ENCODE measurements around the gene OR10X1. TPM values are rescaled to one million over a fixed set of nuclear protein-coding genes. Genes with fewer than 3 reads are reported as not detected.

OR10X1 gene
- polyA plus RNA-seq, 1 experiment: not detected

DNA sequence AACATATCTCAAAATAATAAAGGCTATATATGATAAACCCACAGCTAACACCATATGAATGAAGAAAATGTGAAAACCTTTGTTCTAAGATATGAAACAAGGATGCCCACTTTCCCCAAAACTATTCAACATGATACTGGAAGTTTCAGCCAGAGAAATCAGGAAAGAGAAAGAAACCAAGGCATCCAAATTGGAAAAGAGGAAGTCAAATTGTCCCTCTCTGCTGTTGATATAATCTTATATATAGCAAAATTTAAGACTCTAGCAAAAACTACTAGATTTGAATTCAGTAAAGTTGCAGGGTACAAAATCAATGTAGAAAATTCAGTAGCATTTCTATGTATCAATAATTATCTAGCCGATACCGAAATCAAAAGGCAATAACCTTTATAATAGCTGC lies 21.0 kb upstream of the OR10X1 start:
- POLR2A ChIA-PET: no interaction called here

DNA sequence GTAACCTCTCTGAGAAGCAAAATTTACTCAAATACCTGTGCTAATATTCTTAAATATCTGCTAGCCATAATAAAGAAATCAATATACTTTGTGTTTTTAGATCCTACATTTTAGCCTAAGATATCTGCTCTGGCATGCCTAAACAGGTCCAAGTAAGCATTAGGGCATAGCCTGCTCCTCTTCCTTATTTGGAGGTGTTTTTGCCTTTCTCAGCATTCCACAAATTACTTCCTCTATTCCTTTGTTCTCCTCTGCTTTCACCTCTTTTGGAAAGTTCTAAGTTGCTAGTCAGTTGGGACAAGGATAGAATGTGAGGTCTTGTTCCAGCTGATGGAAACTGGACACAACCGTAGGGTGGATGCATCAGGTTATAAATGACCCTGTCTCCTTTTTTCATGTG lies 7.2 kb upstream of the OR10X1 start:
- ChIA-PET CTCF (interaction anchor here (0.6 kb wide), 1 partner anchor 486 kb away, joined by 3 read pairs; no protein-coding TSS in a partner anchor), POLR2A (no interaction called here)
- Histone ChIP-seq H3K4me3 (ENCODE audit: low read depth, low read length) (no peak overlapping the region), H3K9me3 (ENCODE audit: control insufficient read depth, insufficient read depth, low read length) (no peaks in the 10 kb centered on the region), H3K27ac (ENCODE audit: low read depth, low read length) (no peak overlapping the region), H3K27me3 (ENCODE audit: control insufficient read depth, insufficient read depth, low read length) (no peaks in the 10 kb centered on the region)
- DNase-seq (ENCODE audit: low read depth, low spot score): no peak
- TF ChIP-seq, protein P1, sequence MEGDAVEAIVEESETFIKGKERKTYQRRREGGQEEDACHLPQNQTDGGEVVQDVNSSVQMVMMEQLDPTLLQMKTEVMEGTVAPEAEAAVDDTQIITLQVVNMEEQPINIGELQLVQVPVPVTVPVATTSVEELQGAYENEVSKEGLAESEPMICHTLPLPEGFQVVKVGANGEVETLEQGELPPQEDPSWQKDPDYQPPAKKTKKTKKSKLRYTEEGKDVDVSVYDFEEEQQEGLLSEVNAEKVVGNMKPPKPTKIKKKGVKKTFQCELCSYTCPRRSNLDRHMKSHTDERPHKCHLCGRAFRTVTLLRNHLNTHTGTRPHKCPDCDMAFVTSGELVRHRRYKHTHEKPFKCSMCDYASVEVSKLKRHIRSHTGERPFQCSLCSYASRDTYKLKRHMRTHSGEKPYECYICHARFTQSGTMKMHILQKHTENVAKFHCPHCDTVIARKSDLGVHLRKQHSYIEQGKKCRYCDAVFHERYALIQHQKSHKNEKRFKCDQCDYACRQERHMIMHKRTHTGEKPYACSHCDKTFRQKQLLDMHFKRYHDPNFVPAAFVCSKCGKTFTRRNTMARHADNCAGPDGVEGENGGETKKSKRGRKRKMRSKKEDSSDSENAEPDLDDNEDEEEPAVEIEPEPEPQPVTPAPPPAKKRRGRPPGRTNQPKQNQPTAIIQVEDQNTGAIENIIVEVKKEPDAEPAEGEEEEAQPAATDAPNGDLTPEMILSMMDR (IDR thresholded peaks at IDR 0.05; ENCODE audit: low read depth, low read length): no peak

More for the DNA sequence above, 21.0 kb upstream of the OR10X1 start:
- CTCF ChIA-PET: no interaction called here
- no peak overlapping the region for H3K4me3 ChIP-seq (ENCODE audit: low read depth, low read length)
- no peak for DNase-seq (ENCODE audit: low read depth, low spot score)
- no peak overlapping the region for H3K27ac ChIP-seq (ENCODE audit: low read depth, low read length)
- H3K27me3 ChIP-seq (ENCODE audit: control insufficient read depth, insufficient read depth, low read length): no peaks in the 10 kb centered on the region
- H3K9me3 ChIP-seq (ENCODE audit: control insufficient read depth, insufficient read depth, low read length): no peaks in the 10 kb centered on the region
- TF ChIP-seq, protein P1 (IDR thresholded peaks at IDR 0.05; ENCODE audit: low read depth, low read length): no peak

DNA sequence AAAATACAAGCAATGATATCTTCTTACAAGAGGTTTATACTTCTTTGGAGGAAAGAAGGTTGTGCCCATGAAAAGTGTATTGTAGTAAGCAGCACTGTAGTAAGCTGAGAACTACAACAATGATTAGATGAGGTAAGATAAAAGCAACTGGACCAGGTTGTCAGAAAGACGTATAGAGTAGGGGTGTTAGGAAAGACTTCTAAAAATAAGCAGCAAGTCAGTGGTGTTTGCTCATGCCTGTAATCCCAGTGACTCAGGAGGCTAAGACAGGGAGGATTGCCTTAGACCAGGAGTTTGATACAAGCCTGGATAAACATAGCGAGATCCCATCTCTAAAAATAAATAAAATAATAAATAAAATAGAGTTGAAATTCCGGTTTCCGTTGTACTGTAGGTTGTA lies 4.3 kb upstream of the OR10X1 start:
- ChIA-PET CTCF (no interaction called here), POLR2A (no interaction called here)
- Histone ChIP-seq H3K27me3 (ENCODE audit: control insufficient read depth, insufficient read depth, low read length) (no peaks in the 10 kb centered on the region), H3K9me3 (ENCODE audit: control insufficient read depth, insufficient read depth, low read length) (no peaks in the 10 kb centered on the region), H3K27ac (ENCODE audit: low read depth, low read length) (no peak overlapping the region), H3K4me3 (ENCODE audit: low read depth, low read length) (no peak overlapping the region)
- TF ChIP-seq, protein P1 (IDR thresholded peaks at IDR 0.05; ENCODE audit: low read depth, low read length): no peak
- no peak for DNase-seq (ENCODE audit: low read depth, low spot score)

DNA sequence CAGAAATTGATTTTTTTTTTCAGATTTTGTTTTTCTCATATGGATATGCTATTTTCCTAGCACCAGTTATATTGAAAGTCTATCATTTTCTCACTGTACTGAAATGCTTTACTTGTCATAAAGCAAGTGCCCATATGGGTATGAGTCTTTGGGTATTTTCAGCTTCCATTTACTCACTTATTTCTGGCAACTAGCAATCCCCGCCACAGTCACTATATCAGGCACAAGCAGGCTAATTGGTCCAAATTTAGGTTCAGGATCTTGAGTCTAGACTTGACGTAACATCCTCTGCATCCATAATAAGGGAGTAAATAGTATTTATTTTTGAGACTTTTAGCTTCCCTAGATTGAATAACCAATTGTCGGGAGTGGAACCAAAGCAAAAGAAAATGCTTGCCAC lies 2.1 kb downstream of the OR10X1 start:
- CTCF ChIA-PET: no interaction called here
- TF ChIP-seq, protein P1 (IDR thresholded peaks at IDR 0.05; ENCODE audit: low read depth, low read length): no peak

DNA sequence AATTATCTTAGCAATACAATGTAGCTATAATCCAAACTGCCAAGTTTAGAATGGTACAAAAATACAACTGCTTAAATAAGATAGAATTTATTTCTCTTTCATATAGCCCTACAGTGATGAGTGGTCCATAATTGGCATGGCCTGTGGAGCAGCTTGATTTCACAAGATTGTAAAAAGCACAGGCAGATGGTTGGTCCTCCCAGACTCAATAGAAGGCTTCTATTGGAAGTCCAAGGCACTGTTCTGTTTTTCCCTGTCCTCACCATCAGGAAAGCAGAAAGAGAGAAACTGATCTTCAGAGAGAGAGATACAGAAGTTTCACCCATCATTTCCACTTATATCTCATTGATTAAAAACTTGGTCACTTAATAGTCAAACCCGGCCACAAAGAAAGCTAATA lies 7.5 kb downstream of the OR10X1 start:
- POLR2A ChIA-PET: no interaction called here
- TF ChIP-seq, protein P1 (IDR thresholded peaks at IDR 0.05; ENCODE audit: low read depth, low read length): no peak
- no peaks in the 10 kb centered on the region for H3K9me3 ChIP-seq (ENCODE audit: control insufficient read depth, insufficient read depth, low read length)
- H3K4me3 ChIP-seq (ENCODE audit: low read depth, low read length): no peak overlapping the region
- CTCF ChIA-PET: interaction anchor here (0.8 kb wide), 1 partner anchor 589 kb away, joined by 4 read pairs; no protein-coding TSS in a partner anchor
- H3K27ac ChIP-seq (ENCODE audit: low read depth, low read length): no peak overlapping the region
- DNase-seq (ENCODE audit: low read depth, low spot score): no peak
- no peaks in the 10 kb centered on the region for H3K27me3 ChIP-seq (ENCODE audit: control insufficient read depth, insufficient read depth, low read length)

More for the DNA sequence above, 2.1 kb downstream of the OR10X1 start:
- DNase-seq (ENCODE audit: low read depth, low spot score): no peak
- H3K4me3 ChIP-seq (ENCODE audit: low read depth, low read length): no peak overlapping the region
- H3K27ac ChIP-seq (ENCODE audit: low read depth, low read length): no peak overlapping the region
- POLR2A ChIA-PET: no interaction called here
- H3K27me3 ChIP-seq (ENCODE audit: control insufficient read depth, insufficient read depth, low read length): no peaks in the 10 kb centered on the region
- H3K9me3 ChIP-seq (ENCODE audit: control insufficient read depth, insufficient read depth, low read length): no peaks in the 10 kb centered on the region

Data from AG04450 (cell line).